HK-2 (cell line): ENCODE results near the gene KRT40.
"Not testable (repeated sequence)": the region's sequence is repeated elsewhere in the genome, so short reads cannot be mapped to it uniquely, and the experiment has no call there.

Experiments used
- DNase-seq: peaks from one replicate; pipeline ENCODE4 v3.0.0-alpha.2; 2018; ENCODE audit not compliant: unreplicated experiment

KRT40 gene

DNA sequence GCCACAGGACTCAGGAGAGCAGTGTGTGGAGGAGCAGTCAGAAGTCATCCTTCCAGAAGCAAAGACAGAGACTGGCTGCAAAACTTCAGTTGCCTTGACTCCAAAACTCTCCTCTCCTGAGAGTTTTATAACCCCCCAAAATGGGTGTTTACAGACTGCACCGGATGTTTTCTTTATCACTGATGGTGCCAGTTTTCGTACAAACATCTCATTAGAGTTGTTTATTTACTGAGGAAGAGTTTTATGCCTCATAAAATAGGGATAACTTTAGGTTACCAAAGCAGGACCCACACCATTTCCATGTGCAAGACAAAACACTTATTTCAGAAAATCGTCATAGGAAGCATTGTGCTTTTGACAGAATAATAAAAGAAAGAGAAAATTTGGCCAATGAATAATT lies at the start of gene KRT40:
KRT40 (minus strand) TSS at position 101 of the 400 bp plus-strand sequence; CDS start at position 48, 53 bp downstream.
- no peak for DNase-seq

- DNase-seq: no peak
Observed at GRCh38 chr17:41029633-41030245, 45.6 kb upstream of the KRT40 start, which contains the start of gene KRTAP1-4. Gene KRTAP1-4, minus strand, starts transcription at chr17:41030195. Its CDS starts 117 bp downstream, at chr17:41030078.

GRCh38 chr17:41026715-41027471 lies 42.8 kb upstream of the KRT40 start, which contains the start of gene KRTAP1-5:
Gene KRTAP1-5, minus strand, starts transcription at chr17:41027208. Its CDS starts 53 bp downstream, at chr17:41027155.
- DNase-seq: no peak

DNA sequence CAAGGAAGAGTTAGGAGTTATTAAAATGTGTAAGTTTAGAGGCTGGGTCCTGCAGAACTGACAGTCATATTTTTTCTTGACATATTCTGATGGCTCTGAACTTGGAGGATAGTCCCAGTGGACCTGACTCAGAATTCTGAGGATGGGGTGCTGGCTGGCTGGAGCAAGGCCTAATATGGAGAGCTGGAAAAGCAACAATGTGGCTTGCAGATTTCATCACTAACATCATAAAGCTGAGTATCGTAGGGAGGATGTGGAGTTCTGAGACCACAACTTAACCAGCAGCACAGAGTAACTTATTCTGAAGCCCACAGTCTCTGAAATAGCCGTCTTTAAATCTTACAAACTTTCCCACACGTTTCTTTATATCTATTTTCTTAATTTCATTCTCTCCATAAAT lies 40.6 kb upstream of the KRT40 start:
- no peak for DNase-seq

GRCh38 chr17:41020336-41020735 lies 36.2 kb upstream of the KRT40 start:
- DNase-seq: no peak

GRCh38 chr17:41019415-41019814 lies 35.3 kb upstream of the KRT40 start:
- DNase-seq: no peak

GRCh38 chr17:41018541-41018940 lies 34.4 kb upstream of the KRT40 start:
- no peak for DNase-seq

DNA sequence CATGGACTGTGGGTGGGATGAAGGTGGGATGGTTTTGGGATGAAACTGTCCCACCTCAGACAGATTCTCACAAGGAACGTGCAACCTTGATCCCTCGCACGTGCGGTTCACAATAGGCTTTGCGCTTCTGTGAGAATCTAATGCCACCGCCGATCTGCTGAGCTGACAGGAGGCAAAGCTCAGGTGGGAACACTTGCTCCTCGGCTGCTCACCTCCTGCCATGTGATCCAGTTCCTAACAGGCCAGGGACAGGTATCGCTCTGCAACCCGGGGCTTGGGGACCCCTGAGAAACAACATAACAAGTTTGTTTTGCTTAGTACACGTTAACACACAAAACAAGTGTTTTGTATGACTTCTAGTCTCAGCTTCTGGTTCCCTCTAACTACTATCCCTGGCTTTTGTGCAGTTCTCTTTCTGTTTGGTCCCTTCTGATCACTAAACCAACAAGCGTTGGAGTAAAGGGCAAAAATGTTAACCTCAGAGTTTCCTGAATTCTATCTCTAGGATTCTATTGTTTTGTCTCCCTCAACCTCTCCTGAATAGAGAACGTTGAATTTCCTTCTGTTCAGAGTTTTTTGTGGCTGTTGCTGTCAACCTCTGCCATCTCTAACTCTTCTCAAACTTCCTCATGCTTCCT lies 32.6 kb upstream of the KRT40 start:
- DNase-seq: no peak

DNA sequence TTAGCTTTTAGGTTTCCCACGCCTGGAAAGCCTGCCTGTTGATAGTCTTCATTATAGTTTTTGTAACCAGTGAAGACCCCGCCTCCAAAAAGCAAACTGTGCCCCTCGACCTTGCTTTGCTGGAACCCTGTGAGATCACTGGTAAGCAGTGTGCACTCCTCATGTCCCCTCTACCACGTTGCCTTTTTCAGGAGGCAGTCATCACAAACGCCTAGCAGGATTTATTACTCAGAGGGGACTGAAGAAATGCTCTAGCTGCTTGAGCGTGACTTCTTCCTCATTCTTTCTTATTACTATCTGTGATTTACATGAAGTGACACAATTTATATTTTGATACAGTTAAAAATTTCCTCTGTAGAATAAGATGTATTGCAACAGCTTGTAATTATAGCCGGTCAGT lies 31.3 kb upstream of the KRT40 start:
- no peak for DNase-seq

- no peak for DNase-seq
Observed at GRCh38 chr17:41013606-41014005, 29.5 kb upstream of the KRT40 start.

- DNase-seq: no peak
Observed at GRCh38 chr17:41013181-41013580, 29.1 kb upstream of the KRT40 start.

DNA sequence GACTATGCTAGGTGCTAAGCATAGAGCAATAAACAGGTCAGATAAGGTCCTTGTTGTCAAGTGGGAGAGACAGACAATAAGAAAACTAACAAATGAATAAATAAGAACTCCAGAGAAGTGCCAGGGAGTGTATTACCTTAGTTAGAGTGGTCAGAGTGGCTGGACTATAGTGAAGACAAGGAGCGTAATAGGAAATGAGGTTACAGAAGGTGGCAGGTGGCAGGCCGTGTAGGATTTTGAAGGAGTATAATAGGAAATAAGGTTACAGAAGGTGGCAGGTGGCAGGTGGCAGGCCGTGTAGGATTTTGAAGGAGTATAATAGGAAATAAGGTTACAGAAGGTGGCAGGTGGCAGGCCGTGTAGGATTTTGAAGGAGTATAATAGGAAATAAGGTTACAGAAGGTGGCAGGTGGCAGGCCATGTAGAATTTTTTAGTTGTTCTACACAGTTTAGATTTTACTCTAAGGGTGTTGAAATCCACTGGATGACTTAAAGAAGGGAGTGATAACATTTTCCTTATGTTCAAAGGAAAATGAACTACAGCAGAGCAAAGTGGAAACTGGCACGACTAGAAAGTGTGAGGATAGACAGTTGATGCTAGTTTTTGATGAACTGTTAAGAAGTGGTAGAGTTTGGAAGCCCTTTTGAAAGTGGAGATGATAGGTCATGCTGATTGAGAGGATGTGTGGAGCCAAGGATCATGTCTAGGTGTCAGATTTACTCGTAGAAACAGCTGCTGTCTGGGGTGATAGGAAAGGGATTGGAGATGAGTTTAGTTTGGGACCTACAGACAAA lies 28.4 kb upstream of the KRT40 start:
- DNase-seq: no peak

DNA sequence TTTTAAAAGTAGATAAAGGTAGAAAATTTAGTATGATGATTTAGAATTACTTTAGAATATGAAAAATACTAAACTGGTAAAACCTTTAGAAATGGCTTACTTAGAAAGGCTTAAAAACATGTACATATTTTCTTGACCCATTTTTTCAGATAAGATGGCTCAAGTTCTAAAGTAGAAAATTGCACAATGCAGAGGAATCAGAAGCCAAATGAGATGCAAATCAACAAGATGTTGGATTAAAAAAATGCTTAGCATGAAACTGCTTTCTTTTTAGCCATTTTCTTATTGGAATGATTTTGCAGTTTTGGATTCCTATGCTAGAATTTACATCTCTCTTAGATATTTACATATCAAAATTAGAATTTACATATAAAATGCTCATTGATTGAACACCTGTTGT lies 26.3 kb upstream of the KRT40 start:
- no peak for DNase-seq

- no peak for DNase-seq
Observed at GRCh38 chr17:41009936-41010335, 25.8 kb upstream of the KRT40 start.

- DNase-seq: no peak
Observed at GRCh38 chr17:41009301-41009760, 25.2 kb upstream of the KRT40 start.

- DNase-seq: no peak
Observed at GRCh38 chr17:41008811-41009210, 24.7 kb upstream of the KRT40 start, which contains the start of gene KRTAP3-1. Gene KRTAP3-1, minus strand, starts transcription at chr17:41009128. Its CDS starts 54 bp downstream, at chr17:41009074.

DNA sequence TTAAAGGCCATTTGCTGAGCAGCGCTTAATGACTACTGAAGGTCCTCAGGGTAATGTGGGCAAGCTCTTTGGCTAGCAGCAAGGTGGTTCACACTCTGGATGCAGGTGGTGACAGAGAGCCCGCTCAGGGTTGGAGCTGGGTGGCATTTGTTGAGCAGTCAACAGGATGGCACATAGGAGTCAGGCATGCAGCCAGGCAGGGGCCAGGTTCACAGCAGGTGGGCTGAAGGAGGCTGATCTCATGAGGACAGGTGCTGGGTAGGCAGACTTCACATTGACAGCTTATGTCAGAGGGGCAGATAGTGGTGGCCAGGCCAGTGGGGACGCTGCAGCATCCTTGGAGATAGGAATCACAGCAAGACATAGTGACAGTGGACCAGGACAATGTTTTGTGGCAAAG lies 20.3 kb upstream of the KRT40 start:
- DNase-seq: no peak

DNA sequence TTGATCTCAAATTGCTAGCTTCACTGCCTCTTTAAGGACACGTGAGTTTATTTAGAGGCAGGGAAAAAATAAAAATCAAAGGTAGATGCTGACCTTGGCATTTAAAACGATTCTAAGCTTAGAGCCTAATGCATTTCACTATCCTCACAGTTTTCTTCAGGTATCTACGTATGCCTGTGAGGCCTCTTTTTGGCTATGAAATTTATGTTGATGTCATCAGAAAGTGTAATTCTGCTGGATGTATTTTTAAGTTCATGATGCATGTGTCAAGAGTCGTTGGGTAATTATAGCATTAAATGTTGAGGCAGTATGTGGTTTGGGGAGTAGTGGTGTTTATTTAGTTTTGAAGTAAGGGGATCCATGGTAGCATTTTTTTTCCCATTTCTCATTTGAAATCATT lies 19.8 kb upstream of the KRT40 start:
- no peak for DNase-seq

GRCh38 chr17:41002814-41003213 lies 18.7 kb upstream of the KRT40 start:
- DNase-seq: no peak

DNA sequence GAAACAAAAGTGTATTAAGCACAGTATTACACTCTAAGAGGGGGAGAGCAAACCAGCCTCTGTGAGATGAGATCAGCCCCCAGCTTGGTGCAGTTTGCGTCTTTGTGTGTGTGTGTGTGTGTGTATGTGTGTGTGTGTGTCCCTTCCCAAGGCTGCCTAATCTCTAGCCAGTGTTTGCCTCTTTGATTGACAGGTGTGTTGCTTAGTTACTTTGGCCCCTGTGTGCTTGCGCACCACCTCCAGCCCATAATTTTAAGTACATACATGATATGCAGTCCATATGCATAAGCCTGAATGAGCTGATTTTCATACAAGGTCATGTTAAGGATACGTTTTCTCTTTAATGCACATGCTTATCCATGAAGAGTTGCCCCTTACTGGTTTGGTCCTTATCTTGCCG lies 17.7 kb upstream of the KRT40 start:
- no peak for DNase-seq

DNA sequence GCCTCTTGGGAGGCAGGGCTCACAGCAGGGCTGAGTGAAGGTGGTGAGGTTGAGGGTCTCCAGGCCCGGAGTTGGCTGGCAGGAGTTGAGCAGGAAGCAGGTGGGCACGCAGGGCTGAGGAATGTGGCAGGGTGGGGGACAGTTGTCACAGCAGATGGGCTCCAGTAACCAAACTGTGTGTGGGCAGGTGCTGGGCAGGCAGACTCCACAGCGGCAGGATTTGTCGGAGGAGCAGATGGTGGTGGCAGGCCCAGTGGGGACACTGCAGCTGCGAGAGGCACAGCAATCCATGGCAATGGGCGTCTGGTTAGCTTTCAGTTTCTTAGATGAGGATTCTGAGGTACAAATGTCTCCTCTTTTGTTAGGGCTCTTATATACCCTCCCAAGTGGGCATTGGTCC lies 15.4 kb upstream of the KRT40 start, which contains the start of gene KRTAP3-2:
KRTAP3-2 (minus strand) TSS at position 344 of the 400 bp plus-strand sequence; CDS start at position 291, 53 bp downstream.
- DNase-seq: not testable (repeated sequence)

GRCh38 chr17:40997361-40997760 lies 13.2 kb upstream of the KRT40 start:
- DNase-seq: no peak
